HUES48 (cell line): ENCODE data around the gene LRRC3.

ENCODE experiments used
- H3K27ac ChIP-seq: one replicate; pipeline ENCODE4 v1.7.0; 2013; ENCODE audit warnings: low read depth, low read length, inconsistent platforms
- H3K27me3 ChIP-seq: 2 replicates; pipeline ENCODE4 v1.6.1; 2013; ENCODE audit warnings: mild to moderate bottlenecking, low read length; ENCODE audit not compliant: control insufficient read depth, insufficient read depth
- H3K36me3 ChIP-seq: 2 replicates; pipeline ENCODE4 v1.6.1; 2013; ENCODE audit warnings: low read length; ENCODE audit not compliant: control insufficient read depth, insufficient read depth
- H3K4me1 ChIP-seq: 2 replicates; pipeline ENCODE4 v1.6.1; 2013; ENCODE audit warnings: mild to moderate bottlenecking, low read length; ENCODE audit not compliant: control insufficient read depth, insufficient read depth
- H3K4me3 ChIP-seq: 2 replicates; pipeline ENCODE4 v1.5.1; 2013; ENCODE audit warnings: mild to moderate bottlenecking, low read depth, low read length
- H3K9ac ChIP-seq: 2 replicates; pipeline ENCODE4 v1.6.1; 2013; ENCODE audit warnings: mild to moderate bottlenecking, low read depth, low read length, moderate library complexity
- H3K9me3 ChIP-seq: 2 replicates; pipeline ENCODE4 v1.6.1; 2013; ENCODE audit warnings: low read length; ENCODE audit not compliant: control insufficient read depth, insufficient read depth

The LRRC3 gene

GRCh38 chr21:44434568-44434925 lies 20.8 kb upstream of the LRRC3 start:
- no peak overlapping the region for H3K9ac ChIP-seq
- no peaks in the 10 kb centered on the region for H3K4me1 ChIP-seq

GRCh38 chr21:44434936-44435635 lies 20.2 kb upstream of the LRRC3 start:
- H3K27me3 ChIP-seq = no peaks in the 10 kb centered on the region
- no peaks in the 10 kb centered on the region for H3K36me3 ChIP-seq
- no peak overlapping the region for H3K9ac ChIP-seq
- no peak overlapping the region for H3K27ac ChIP-seq
- H3K9me3 ChIP-seq = peaks cover under 1% of the 10 kb centered on the region
- H3K4me1 ChIP-seq = no peaks in the 10 kb centered on the region
- no peak overlapping the region for H3K4me3 ChIP-seq

More at GRCh38 chr21:44434568-44434925, 20.8 kb upstream of the LRRC3 start:
- Histone ChIP-seq H3K4me3 (no peak overlapping the region), H3K36me3 (no peaks in the 10 kb centered on the region), H3K27ac (no peak overlapping the region), H3K27me3 (no peaks in the 10 kb centered on the region), H3K9me3 (peaks cover 6% of the 10 kb centered on the region)

GRCh38 chr21:44436111-44436611 lies 19.1 kb upstream of the LRRC3 start:
- Histone ChIP-seq H3K9ac (no peak overlapping the region), H3K4me3 (no peak overlapping the region), H3K9me3 (no peaks in the 10 kb centered on the region), H3K36me3 (no peaks in the 10 kb centered on the region), H3K27me3 (no peaks in the 10 kb centered on the region), H3K4me1 (no peaks in the 10 kb centered on the region), H3K27ac (no peak overlapping the region)

- Histone ChIP-seq H3K9me3 (no peaks in the 10 kb centered on the region), H3K27ac (no peak overlapping the region), H3K4me3 (no peak overlapping the region), H3K27me3 (no peaks in the 10 kb centered on the region), H3K36me3 (no peaks in the 10 kb centered on the region), H3K9ac (no peak overlapping the region), H3K4me1 (no peaks in the 10 kb centered on the region)
Measured at GRCh38 chr21:44436958-44437357, 18.4 kb upstream of the LRRC3 start.

GRCh38 chr21:44437371-44437695 lies 18.0 kb upstream of the LRRC3 start:
- Histone ChIP-seq H3K36me3 (no peaks in the 10 kb centered on the region), H3K4me1 (no peaks in the 10 kb centered on the region), H3K9ac (no peak overlapping the region), H3K27me3 (no peaks in the 10 kb centered on the region), H3K9me3 (no peaks in the 10 kb centered on the region), H3K27ac (no peak overlapping the region), H3K4me3 (no peak overlapping the region)

GRCh38 chr21:44437696-44438431 lies 17.4 kb upstream of the LRRC3 start:
- H3K9ac ChIP-seq = no peak overlapping the region
- no peaks in the 10 kb centered on the region for H3K27me3 ChIP-seq
- no peak overlapping the region for H3K4me3 ChIP-seq
- no peaks in the 10 kb centered on the region for H3K9me3 ChIP-seq
- no peaks in the 10 kb centered on the region for H3K4me1 ChIP-seq
- no peak overlapping the region for H3K27ac ChIP-seq
- H3K36me3 ChIP-seq = no peaks in the 10 kb centered on the region

- no peak overlapping the region for H3K4me3 ChIP-seq
- H3K9me3 ChIP-seq = no peaks in the 10 kb centered on the region
- H3K27me3 ChIP-seq = no peaks in the 10 kb centered on the region
- no peaks in the 10 kb centered on the region for H3K36me3 ChIP-seq
- H3K4me1 ChIP-seq = no peaks in the 10 kb centered on the region
- H3K9ac ChIP-seq = no peak overlapping the region
- no peak overlapping the region for H3K27ac ChIP-seq
Measured at GRCh38 chr21:44438531-44439210, 16.6 kb upstream of the LRRC3 start.

GRCh38 chr21:44439211-44439600 lies 16.1 kb upstream of the LRRC3 start:
- H3K9me3 ChIP-seq = no peaks in the 10 kb centered on the region
- H3K4me3 ChIP-seq = no peak overlapping the region
- H3K27me3 ChIP-seq = no peaks in the 10 kb centered on the region
- no peaks in the 10 kb centered on the region for H3K4me1 ChIP-seq
- H3K27ac ChIP-seq = no peak overlapping the region
- no peaks in the 10 kb centered on the region for H3K36me3 ChIP-seq
- H3K9ac ChIP-seq = no peak overlapping the region

GRCh38 chr21:44440241-44441040 lies 14.9 kb upstream of the LRRC3 start:
- H3K4me1 ChIP-seq = no peaks in the 10 kb centered on the region
- H3K9ac ChIP-seq = no peak overlapping the region
- no peak overlapping the region for H3K27ac ChIP-seq
- H3K27me3 ChIP-seq = no peaks in the 10 kb centered on the region
- no peak overlapping the region for H3K4me3 ChIP-seq
- H3K36me3 ChIP-seq = no peaks in the 10 kb centered on the region
- no peaks in the 10 kb centered on the region for H3K9me3 ChIP-seq

- H3K27me3 ChIP-seq = no peaks in the 10 kb centered on the region
- H3K9me3 ChIP-seq = no peaks in the 10 kb centered on the region
- no peaks in the 10 kb centered on the region for H3K36me3 ChIP-seq
- no peak overlapping the region for H3K4me3 ChIP-seq
- no peak overlapping the region for H3K9ac ChIP-seq
- no peaks in the 10 kb centered on the region for H3K4me1 ChIP-seq
- no peak overlapping the region for H3K27ac ChIP-seq
Measured at GRCh38 chr21:44441041-44441400, 14.3 kb upstream of the LRRC3 start.
